Cardiac fibroblast (primary cell): Measurements from ENCODE around the gene REN.

ENCODE experiments used
- DNase-seq, 2 donors: peaks; one replicate each; pipeline versions ENCODE4 v3.0.0 to v3.0.0-alpha.2; 2010; ENCODE audit warnings: low read depth in 2 of 2
- H3K4me3 ChIP-seq, 2 donors: replicated peaks in 1 of 2; 1 replicate in 1 of 2; 2 replicates in 1 of 2; pipeline ENCODE4 v1.5.1; 2011; ENCODE audit warnings: low read depth in 2 of 2, low read length in 2 of 2, mild to moderate bottlenecking in 2 of 2, moderate library complexity in 1 of 2
- CTCF ChIP-seq: IDR thresholded peaks from one replicate; pipeline ENCODE4 v1.5.1; 2011; ENCODE audit warnings: low read depth, mild to moderate bottlenecking, low read length, inconsistent platforms

REN gene

GRCh38 chr1:204198348-204199340 lies 32.5 kb upstream of the REN start:
- peak; percentile 50 to 83 for DNase-seq

GRCh38 chr1:204197068-204197467 lies 30.9 kb upstream of the REN start:
- no peak for DNase-seq
- H3K4me3 ChIP-seq, result no peak overlapping the region
- TF ChIP-seq CTCF, result no peak

More at GRCh38 chr1:204198348-204199340, 32.5 kb upstream of the REN start:
- TF ChIP-seq CTCF, result no peak
- H3K4me3 ChIP-seq, result no peak overlapping the region

- DNase-seq, result no peak
- no peak for TF ChIP-seq CTCF
- H3K4me3 ChIP-seq, result no peak within 1 kb of the TSS
Measured at GRCh38 chr1:204196068-204196795, 30.1 kb upstream of the REN start, which contains the start of gene KISS1. KISS1 (minus strand) TSS chr1:204196491; CDS start chr1:204192876, 3,615 bp downstream.

- DNase-seq, result no peak
- TF ChIP-seq CTCF, result no peak
- H3K4me3 ChIP-seq, result no peak overlapping the region
Measured at GRCh38 chr1:204194771-204195170, 28.6 kb upstream of the REN start.

GRCh38 chr1:204194080-204194479 lies 27.9 kb upstream of the REN start:
- no peak for DNase-seq
- H3K4me3 ChIP-seq, result no peak overlapping the region
- no peak for TF ChIP-seq CTCF

- H3K4me3 ChIP-seq, result no peak overlapping the region
- no peak for DNase-seq
- no peak for TF ChIP-seq CTCF
Measured at GRCh38 chr1:204192589-204193352, 26.6 kb upstream of the REN start.
